ENCODE data around the gene PPIH. TPM values are rescaled to one million over a fixed set of nuclear protein-coding genes. Genes with fewer than 3 reads are reported as not detected.

PPIH gene
- total and polyA plus RNA-seq, 4 experiments from 2014 or later: 40.5 to 74.4 (median 54.4) TPM

DNA sequence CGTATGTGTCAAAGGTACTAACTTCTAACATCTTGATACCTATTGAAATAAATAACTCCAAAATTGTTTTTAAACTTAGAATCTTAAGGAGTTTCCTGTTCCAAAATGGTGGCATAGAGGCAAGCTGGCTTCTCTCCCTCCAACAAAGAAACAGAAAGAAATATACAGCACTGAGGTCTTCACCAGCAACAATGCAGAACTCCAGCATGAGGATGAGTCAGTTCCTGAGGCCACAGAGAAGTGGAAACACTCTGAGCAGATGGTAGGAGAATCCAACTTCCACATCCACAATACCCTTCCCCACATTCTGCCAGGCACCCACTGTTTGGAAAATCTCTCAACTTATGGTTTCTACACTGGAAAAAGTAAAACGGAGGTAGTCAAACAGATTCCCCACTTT lies 12.2 kb upstream of the PPIH start:
- no peak overlapping the region for H3K4me3 Mint-ChIP-seq
- H3K4me1 ChIP-seq (ENCODE audit: insufficient read depth, low read length): no peaks in the 10 kb centered on the region
- ChIA-PET CTCF (ENCODE audit: partially characterized antibody) (no interaction called here), POLR2A (ENCODE audit: partially characterized antibody) (no interaction called here)
- no peaks in the 10 kb centered on the region for H3K9me3 ChIP-seq (ENCODE audit: control insufficient read depth in 1 of 2, low read length in 2 of 2)
- no peaks in the 10 kb centered on the region for H3K27me3 Mint-ChIP-seq
- no peaks in the 10 kb centered on the region for H3K4me1 Mint-ChIP-seq
- H3K27ac ChIP-seq (ENCODE audit: low read depth, low read length): no peak overlapping the region
- H3K9me3 Mint-ChIP-seq: peaks cover 0 to 17% (median 9%) of the 10 kb centered on the region in 8 donors
- no peaks in the 10 kb centered on the region for H3K36me3 ChIP-seq (ENCODE audit: insufficient read depth, low read length)
- no peaks in the 10 kb centered on the region for H3K27me3 ChIP-seq (ENCODE audit: insufficient read depth, low read length)
- H3K27ac Mint-ChIP-seq: no peak overlapping the region
- intact Hi-C loops (cut with micrococcal nuclease): no loop called here
- peaks cover 6 to 31% of the 10 kb centered on the region in 2 donors for H3K36me3 Mint-ChIP-seq
- H3K4me3 ChIP-seq (ENCODE audit: low read length in 2 of 2): no peak overlapping the region
- no peak for DNase-seq

DNA sequence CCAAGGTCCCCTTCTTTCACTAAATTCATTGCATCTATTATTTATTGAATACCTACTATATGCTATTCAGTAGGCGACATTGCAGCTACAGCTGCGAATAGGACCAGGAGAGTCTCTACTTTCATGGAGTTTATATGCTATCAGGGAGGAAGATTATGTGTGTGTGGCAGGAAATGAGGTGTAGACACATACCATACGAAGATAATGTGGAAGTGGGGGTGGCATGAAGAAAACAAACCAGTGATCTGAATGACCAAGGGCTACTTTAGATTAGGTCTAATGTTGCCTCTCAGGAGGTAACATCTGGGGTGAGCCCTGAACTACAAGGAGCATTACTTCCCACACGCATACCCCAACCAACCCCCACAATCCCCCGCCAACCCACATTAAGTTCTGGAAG lies 1.0 kb upstream of the PPIH start:
- intact Hi-C loops (cut with micrococcal nuclease): loop anchor here (10.0 kb wide), 1 partner anchor 322 kb away; the partner anchor contains the start of gene FOXJ3
- H3K27ac Mint-ChIP-seq: peak overlapping the region; percentile 90 to 98 (median 95)

GRCh38 chr1:42658877-42659337 lies 684 bp downstream of the PPIH start:
- Mint-ChIP-seq H3K9me3 (no peaks in the 10 kb centered on the region), H3K27ac (peak overlapping the region; percentile 94 to 98 (median 95)), H3K36me3 (peaks cover 22 to 41% of the 10 kb centered on the region in 2 donors), H3K4me3 (peak overlapping the region; percentile 94 to 100 (median 98)), H3K4me1 (peaks cover 21 to 47% (median 35%) of the 10 kb centered on the region in 4 donors), H3K27me3 (no peaks in the 10 kb centered on the region)
- Histone ChIP-seq H3K4me3 (ENCODE audit: low read length in 2 of 2) (peak overlapping the region; percentile 81 to 89), H3K27me3 (ENCODE audit: insufficient read depth, low read length) (no peaks in the 10 kb centered on the region), H3K27ac (ENCODE audit: low read depth, low read length) (peak overlapping the region; percentile 65), H3K36me3 (ENCODE audit: insufficient read depth, low read length) (peaks cover 7% of the 10 kb centered on the region), H3K9me3 (ENCODE audit: control insufficient read depth in 1 of 2, low read length in 2 of 2) (no peaks in the 10 kb centered on the region), H3K4me1 (ENCODE audit: insufficient read depth, low read length) (peaks cover 26% of the 10 kb centered on the region)
- intact Hi-C loops (cut with micrococcal nuclease): loop anchor here (1.0 to 10.0 kb wide), 5 partner anchors 23 to 513 kb away; partner anchors contain the start of genes C1orf50, CFAP57, EBNA1BP2 and FOXJ3
- ChIA-PET POLR2A (ENCODE audit: partially characterized antibody) (interaction anchor here (1.5 to 2.9 kb wide), 3 partner anchors 19 to 108 kb away, joined by 7 to 123 read pairs (median 33); partner anchors contain the start of genes C1orf50, P3H1 and YBX1), CTCF (ENCODE audit: partially characterized antibody) (interaction anchor here (0.6 to 1.9 kb wide), 3 partner anchors 24 to 170 kb away, joined by 3 to 7 read pairs (median 3); partner anchors contain the start of gene YBX1)
- DNase-seq: no peak

More for the DNA sequence above, 1.0 kb upstream of the PPIH start:
- Mint-ChIP-seq H3K4me1 (peaks cover 21 to 47% (median 35%) of the 10 kb centered on the region in 4 donors), H3K9me3 (no peaks in the 10 kb centered on the region), H3K36me3 (peaks cover 18 to 33% of the 10 kb centered on the region in 2 donors), H3K27me3 (no peaks in the 10 kb centered on the region), H3K4me3 (peak overlapping the region; percentile 79 to 100 (median 98))
- Histone ChIP-seq H3K36me3 (ENCODE audit: insufficient read depth, low read length) (peaks cover 7% of the 10 kb centered on the region), H3K9me3 (ENCODE audit: control insufficient read depth in 1 of 2, low read length in 2 of 2) (no peaks in the 10 kb centered on the region), H3K27ac (ENCODE audit: low read depth, low read length) (peak overlapping the region; percentile 65), H3K4me1 (ENCODE audit: insufficient read depth, low read length) (peaks cover 26% of the 10 kb centered on the region), H3K4me3 (ENCODE audit: low read length in 2 of 2) (peak overlapping the region in 1 of 2 donors; percentile 89), H3K27me3 (ENCODE audit: insufficient read depth, low read length) (no peaks in the 10 kb centered on the region)
- DNase-seq: no peak
- CTCF ChIA-PET (ENCODE audit: partially characterized antibody): interaction anchor here (1.1 to 1.9 kb wide), 4 partner anchors 24 to 110 kb away, joined by 5 to 8 read pairs (median 6); partner anchors contain the start of genes C1orf50, P3H1 and YBX1
- POLR2A ChIA-PET (ENCODE audit: partially characterized antibody): interaction anchor here (0.9 to 2.9 kb wide), 5 partner anchors 25 to 336 kb away, joined by 3 to 123 read pairs (median 4); partner anchors contain the start of genes C1orf50, P3H1 and YBX1

DNA sequence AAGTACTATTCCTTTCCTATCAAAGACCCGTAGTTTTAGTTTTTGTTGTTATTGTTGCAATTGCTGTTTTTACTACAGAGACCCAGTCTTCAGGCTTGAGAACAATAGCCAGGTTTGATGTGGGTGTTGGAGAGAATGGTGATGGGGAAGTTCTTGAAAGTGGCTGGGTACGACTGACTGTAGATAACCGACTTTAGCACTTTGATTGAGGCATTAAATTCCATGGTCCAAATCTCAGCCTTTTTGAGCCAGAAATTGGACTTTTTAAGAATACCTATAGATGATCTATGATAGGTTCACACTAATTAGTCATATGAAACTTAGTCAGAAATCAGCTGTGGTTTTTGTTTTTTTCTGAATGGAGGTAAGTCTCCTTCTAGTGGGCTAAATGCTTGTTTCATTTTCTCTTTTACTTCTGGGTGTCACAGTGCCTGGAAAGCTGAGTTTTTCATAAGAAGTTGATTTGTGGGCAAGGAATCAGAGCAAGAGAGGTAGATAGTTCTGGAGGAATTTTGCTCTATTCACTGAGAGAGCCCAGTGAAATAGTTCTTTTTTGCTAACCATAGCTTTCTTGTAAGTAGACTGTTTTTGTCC lies 2.8 kb downstream of the PPIH start:
- ChIA-PET CTCF (ENCODE audit: partially characterized antibody) (no interaction called here), POLR2A (ENCODE audit: partially characterized antibody) (interaction anchor here (0.7 to 1.3 kb wide), 2 partner anchors 21 to 23 kb away, joined by 3 to 4 read pairs; partner anchors contain the start of gene YBX1)
- Mint-ChIP-seq H3K27ac (peak overlapping the region in 4 of 7 donors; percentile 18 to 65 (median 33)), H3K9me3 (no peaks in the 10 kb centered on the region), H3K4me1 (peaks cover 21 to 47% (median 35%) of the 10 kb centered on the region in 4 donors), H3K36me3 (peaks cover 31 to 55% of the 10 kb centered on the region in 2 donors), H3K4me3 (peak overlapping the region in 5 of 8 donors; percentile 0 to 21 (median 1)), H3K27me3 (no peaks in the 10 kb centered on the region)
- Histone ChIP-seq H3K27ac (ENCODE audit: low read depth, low read length) (no peak overlapping the region), H3K4me3 (ENCODE audit: low read length in 2 of 2) (no peak overlapping the region), H3K9me3 (ENCODE audit: control insufficient read depth in 1 of 2, low read length in 2 of 2) (no peaks in the 10 kb centered on the region), H3K4me1 (ENCODE audit: insufficient read depth, low read length) (peaks cover 26% of the 10 kb centered on the region), H3K36me3 (ENCODE audit: insufficient read depth, low read length) (peaks cover 14% of the 10 kb centered on the region), H3K27me3 (ENCODE audit: insufficient read depth, low read length) (no peaks in the 10 kb centered on the region)
- no peak for DNase-seq
- intact Hi-C loops (cut with micrococcal nuclease): no loop called here

DNA sequence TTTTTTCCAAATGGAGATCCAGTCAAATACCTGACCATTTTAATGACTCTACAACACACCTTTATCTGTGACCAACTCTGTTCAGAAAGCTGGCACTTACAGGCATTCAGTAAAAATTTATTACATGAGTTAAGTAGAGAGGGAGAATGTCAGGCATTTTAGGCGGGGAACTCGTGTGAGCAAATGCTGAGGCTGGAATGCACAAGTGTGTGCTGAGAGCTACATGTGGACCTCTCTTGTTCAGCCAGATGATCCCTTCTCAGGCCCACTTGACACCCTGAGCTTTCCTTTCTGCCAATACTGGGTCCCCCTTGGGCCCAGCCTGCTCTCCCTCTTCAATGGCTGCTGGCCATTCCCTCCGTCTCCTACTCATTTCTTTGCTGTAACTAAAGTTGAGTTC lies 11.7 kb downstream of the PPIH start:
- DNase-seq: no peak
- H3K9me3 ChIP-seq (ENCODE audit: control insufficient read depth in 1 of 2, low read length in 2 of 2): no peaks in the 10 kb centered on the region
- H3K27me3 Mint-ChIP-seq: no peaks in the 10 kb centered on the region
- peaks cover 61 to 68% of the 10 kb centered on the region in 2 donors for H3K36me3 Mint-ChIP-seq
- H3K27ac Mint-ChIP-seq: no peak overlapping the region
- peaks cover 0 to 3% (median 0%) of the 10 kb centered on the region in 4 donors for H3K4me1 Mint-ChIP-seq
- ChIA-PET POLR2A (ENCODE audit: partially characterized antibody) (interaction anchor here (4.4 kb wide), 1 partner anchor 13 kb away, joined by 19 read pairs; the partner anchor contains the start of gene YBX1), CTCF (ENCODE audit: partially characterized antibody) (no interaction called here)
- no peak overlapping the region for H3K4me3 ChIP-seq (ENCODE audit: low read length in 2 of 2)
- intact Hi-C loops (cut with micrococcal nuclease): no loop called here
- peaks cover 41% of the 10 kb centered on the region for H3K36me3 ChIP-seq (ENCODE audit: insufficient read depth, low read length)
- no peak overlapping the region for H3K4me3 Mint-ChIP-seq
- no peaks in the 10 kb centered on the region for H3K27me3 ChIP-seq (ENCODE audit: insufficient read depth, low read length)
- H3K27ac ChIP-seq (ENCODE audit: low read depth, low read length): no peak overlapping the region
- no peaks in the 10 kb centered on the region for H3K9me3 Mint-ChIP-seq
- no peaks in the 10 kb centered on the region for H3K4me1 ChIP-seq (ENCODE audit: insufficient read depth, low read length)

- H3K36me3 ChIP-seq (ENCODE audit: insufficient read depth, low read length): peaks cover 44% of the 10 kb centered on the region
- CTCF ChIA-PET (ENCODE audit: partially characterized antibody): no interaction called here
Measured at GRCh38 chr1:42670425-42670824, 12.2 kb downstream of the PPIH start.

DNA sequence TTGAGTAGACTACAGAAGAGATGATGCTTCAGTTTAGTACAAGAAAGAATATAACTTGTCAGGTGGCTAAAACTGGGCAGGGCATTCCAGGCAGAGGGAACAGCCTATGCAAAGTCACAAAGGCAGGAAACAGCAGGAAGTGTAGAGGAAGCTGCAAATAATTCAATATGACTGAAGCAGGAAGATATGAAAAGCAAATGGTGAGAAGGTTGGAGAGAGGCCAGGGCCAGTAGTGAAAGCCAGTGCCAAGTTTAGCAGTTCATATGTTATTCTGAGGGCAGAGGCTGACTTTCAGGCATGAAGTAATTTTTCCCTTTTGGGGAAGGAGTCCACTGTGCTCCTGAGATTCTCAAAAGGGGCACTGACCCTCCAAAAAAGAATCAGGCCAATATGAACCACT lies 16.0 kb downstream of the PPIH start:
- Histone ChIP-seq H3K4me3 (ENCODE audit: low read length in 2 of 2) (no peak overlapping the region), H3K4me1 (ENCODE audit: insufficient read depth, low read length) (no peaks in the 10 kb centered on the region), H3K36me3 (ENCODE audit: insufficient read depth, low read length) (peaks cover 18% of the 10 kb centered on the region), H3K27ac (ENCODE audit: low read depth, low read length) (no peak overlapping the region), H3K9me3 (ENCODE audit: control insufficient read depth in 1 of 2, low read length in 2 of 2) (no peaks in the 10 kb centered on the region), H3K27me3 (ENCODE audit: insufficient read depth, low read length) (no peaks in the 10 kb centered on the region)
- H3K4me1 Mint-ChIP-seq: no peaks in the 10 kb centered on the region
- H3K9me3 Mint-ChIP-seq: no peaks in the 10 kb centered on the region
- peak overlapping the region in 2 of 7 donors; percentile 3 to 36 for H3K27ac Mint-ChIP-seq
- H3K36me3 Mint-ChIP-seq: peaks cover 35 to 45% of the 10 kb centered on the region in 2 donors
- H3K4me3 Mint-ChIP-seq: no peak overlapping the region
- ChIA-PET POLR2A (ENCODE audit: partially characterized antibody) (no interaction called here), CTCF (ENCODE audit: partially characterized antibody) (no interaction called here)
- intact Hi-C loops (cut with micrococcal nuclease): no loop called here
- no peaks in the 10 kb centered on the region for H3K27me3 Mint-ChIP-seq
- no peak for DNase-seq

More at GRCh38 chr1:42670425-42670824, 12.2 kb downstream of the PPIH start:
- Histone ChIP-seq H3K27ac (ENCODE audit: low read depth, low read length) (no peak overlapping the region), H3K27me3 (ENCODE audit: insufficient read depth, low read length) (no peaks in the 10 kb centered on the region), H3K9me3 (ENCODE audit: control insufficient read depth in 1 of 2, low read length in 2 of 2) (no peaks in the 10 kb centered on the region), H3K4me3 (ENCODE audit: low read length in 2 of 2) (no peak overlapping the region), H3K4me1 (ENCODE audit: insufficient read depth, low read length) (no peaks in the 10 kb centered on the region)
- H3K9me3 Mint-ChIP-seq: no peaks in the 10 kb centered on the region
- H3K4me3 Mint-ChIP-seq: no peak overlapping the region
- DNase-seq: no peak
- peaks cover 0 to 3% (median 0%) of the 10 kb centered on the region in 4 donors for H3K4me1 Mint-ChIP-seq
- peaks cover 63 to 72% of the 10 kb centered on the region in 2 donors for H3K36me3 Mint-ChIP-seq
- H3K27me3 Mint-ChIP-seq: no peaks in the 10 kb centered on the region
- H3K27ac Mint-ChIP-seq: no peak overlapping the region
- intact Hi-C loops (cut with micrococcal nuclease): no loop called here
- POLR2A ChIA-PET (ENCODE audit: partially characterized antibody): interaction anchor here (4.4 kb wide), 1 partner anchor 12 kb away, joined by 19 read pairs; the partner anchor contains the start of gene YBX1

All from CD4-positive, alpha-beta memory T cell (primary cell).